OCI-LY1 (cell line): Measurements from ENCODE around the gene ADD1.
"Not testable (repeated sequence)": the region's sequence is repeated elsewhere in the genome, so short reads cannot be mapped to it uniquely, and the experiment has no call there.

Source experiments
- H2AFZ ChIP-seq: fragments of 200-600 bp; sonication (generic), shearing (Covaris generic); 2 replicates; pipeline ENCODE4 v1.6.0; 2014; ENCODE audit warnings: antibody characterized with exemption, mild to moderate bottlenecking, low read length
- H3F3A ChIP-seq: fragments of 200-600 bp; sonication (generic), shearing (Covaris generic); 2 replicates; pipeline ENCODE4 v1.6.0; 2014; ENCODE audit warnings: mild to moderate bottlenecking, antibody characterized with exemption, low read length, moderate library complexity; ENCODE audit not compliant: insufficient read depth
- H3K27ac ChIP-seq: fragments of 200-600 bp; sonication (generic); 2 replicates; pipeline ENCODE4 v1.5.1; 2014; ENCODE audit warnings: low read length, mixed run types, mild to moderate bottlenecking, low read depth; ENCODE audit not compliant: poor library complexity, severe bottlenecking
- H3K27me3 ChIP-seq: fragments of 200-600 bp; sonication (generic); 2 replicates; pipeline ENCODE4 v1.6.0; 2014; ENCODE audit warnings: antibody characterized with exemption, mild to moderate bottlenecking, low read length, moderate library complexity; ENCODE audit not compliant: insufficient read depth
- H3K36me3 ChIP-seq: fragments of 200-600 bp; sonication (generic); 2 replicates; pipeline ENCODE4 v1.6.1; 2014; ENCODE audit warnings: mild to moderate bottlenecking, antibody characterized with exemption, low read length, moderate library complexity, mixed read lengths; ENCODE audit not compliant: insufficient read depth
- H3K4me1 ChIP-seq: fragments of 200-600 bp; sonication (generic); 2 replicates; pipeline ENCODE4 v1.5.1; 2014; ENCODE audit warnings: mild to moderate bottlenecking, low read length, moderate library complexity; ENCODE audit not compliant: insufficient read depth, severe bottlenecking
- H3K4me2 ChIP-seq: fragments of 200-600 bp; sonication (generic), shearing (Covaris generic); 2 replicates; pipeline ENCODE4 v1.6.1; 2014; ENCODE audit warnings: low read length
- H3K4me3 ChIP-seq: fragments of 200-600 bp; sonication (generic); 2 replicates; pipeline ENCODE4 v1.5.1; 2014; ENCODE audit warnings: low read length, low read depth, mild to moderate bottlenecking, mixed read lengths; ENCODE audit not compliant: poor library complexity, severe bottlenecking
- H3K79me2 ChIP-seq: fragments of 200-600 bp; shearing (Covaris generic); 2 replicates; pipeline ENCODE4 v1.6.1; 2016; ENCODE audit warnings: mixed run types, low read length, mixed read lengths; ENCODE audit not compliant: insufficient read depth
- H3K9ac ChIP-seq: fragments of 200-600 bp; sonication (generic), shearing (Covaris generic); 2 replicates; pipeline ENCODE4 v1.6.1; 2014; ENCODE audit warnings: mild to moderate bottlenecking, low read length, mixed read lengths
- H3K9me2 ChIP-seq: fragments of 200-600 bp; sonication (generic), shearing (Covaris generic); 2 replicates; pipeline ENCODE4 v1.6.1; 2014; ENCODE audit warnings: low read depth, mild to moderate bottlenecking, low read length, mixed read lengths
- H3K9me3 ChIP-seq: fragments of 200-600 bp; shearing (Covaris generic); 2 replicates; pipeline ENCODE4 v1.6.1; 2014; ENCODE audit warnings: low read length, mixed read lengths
- H4K20me1 ChIP-seq: fragments of 200-600 bp; sonication (generic), shearing (Covaris generic); 2 replicates; pipeline ENCODE4 v1.6.0; 2016; ENCODE audit warnings: mild to moderate bottlenecking, low read length; ENCODE audit not compliant: insufficient read depth
- EZH2 ChIP-seq: fragments of 200-600 bp; sonication (generic), shearing (Covaris generic); IDR thresholded peaks from 2 replicates; pipeline ENCODE4 v1.8.0; 2017; ENCODE audit warnings: borderline replicate concordance, mixed run types, mild to moderate bottlenecking, antibody characterized with exemption, low read length, moderate library complexity, mixed read lengths
- TF ChIP-seq, protein P1 (sequence below): fragments of 200-600 bp; sonication (generic), shearing (Covaris generic); IDR thresholded peaks from 2 replicates; pipeline ENCODE4 v1.5.1; 2017; ENCODE audit warnings: mild to moderate bottlenecking, antibody characterized with exemption, low read length, moderate library complexity, mixed read lengths

Gene ADD1

DNA sequence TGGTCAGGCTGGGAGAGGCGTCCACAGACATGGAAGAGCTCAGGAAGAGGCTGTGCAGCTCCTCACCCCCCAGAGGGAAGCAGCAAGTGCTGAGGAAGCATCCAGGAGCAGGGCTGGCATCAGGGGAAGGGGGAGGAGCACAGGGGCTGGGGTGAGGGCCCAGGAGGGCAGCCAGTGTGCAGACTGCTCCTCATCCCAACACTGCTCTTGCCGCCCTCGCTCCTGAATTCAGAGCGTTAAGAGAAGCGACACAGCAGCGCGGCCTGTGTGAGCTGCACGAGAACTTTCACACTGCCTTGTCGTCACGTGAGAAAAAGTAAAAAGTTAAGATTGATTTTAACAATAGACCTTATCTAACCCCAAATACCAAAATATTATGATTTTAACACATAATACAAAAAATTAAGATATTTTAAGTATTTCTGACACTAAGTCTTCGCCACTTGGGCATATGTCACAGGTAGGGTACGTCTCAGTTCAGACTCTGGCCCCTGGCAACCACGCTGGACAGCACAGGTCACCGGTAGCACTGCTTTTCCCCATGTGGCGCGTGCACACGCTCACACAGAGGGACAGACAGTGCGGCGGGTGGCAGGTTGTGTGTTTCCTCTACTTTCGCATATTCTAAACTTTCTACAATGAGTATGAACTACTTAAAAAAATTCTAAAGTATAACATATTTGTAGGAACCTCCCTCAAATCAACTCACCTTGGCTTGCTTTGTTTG lies 99.9 kb downstream of the ADD1 start:
- Histone ChIP-seq H3K4me2 (no peak overlapping the region), H3K4me3 (no peak overlapping the region), H3K9me3 (no peaks in the 10 kb centered on the region), H2AFZ (no peak overlapping the region), H3K4me1 (peaks cover 13% of the 10 kb centered on the region), H3K27ac (no peak overlapping the region), H3K9me2 (no peaks in the 10 kb centered on the region), H3F3A (no peaks in the 10 kb centered on the region), H3K9ac (no peak overlapping the region), H4K20me1 (no peaks in the 10 kb centered on the region), H3K27me3 (no peaks in the 10 kb centered on the region), H3K36me3 (peaks cover 82% of the 10 kb centered on the region), H3K79me2 (no peaks in the 10 kb centered on the region)
- TF ChIP-seq, protein P1, sequence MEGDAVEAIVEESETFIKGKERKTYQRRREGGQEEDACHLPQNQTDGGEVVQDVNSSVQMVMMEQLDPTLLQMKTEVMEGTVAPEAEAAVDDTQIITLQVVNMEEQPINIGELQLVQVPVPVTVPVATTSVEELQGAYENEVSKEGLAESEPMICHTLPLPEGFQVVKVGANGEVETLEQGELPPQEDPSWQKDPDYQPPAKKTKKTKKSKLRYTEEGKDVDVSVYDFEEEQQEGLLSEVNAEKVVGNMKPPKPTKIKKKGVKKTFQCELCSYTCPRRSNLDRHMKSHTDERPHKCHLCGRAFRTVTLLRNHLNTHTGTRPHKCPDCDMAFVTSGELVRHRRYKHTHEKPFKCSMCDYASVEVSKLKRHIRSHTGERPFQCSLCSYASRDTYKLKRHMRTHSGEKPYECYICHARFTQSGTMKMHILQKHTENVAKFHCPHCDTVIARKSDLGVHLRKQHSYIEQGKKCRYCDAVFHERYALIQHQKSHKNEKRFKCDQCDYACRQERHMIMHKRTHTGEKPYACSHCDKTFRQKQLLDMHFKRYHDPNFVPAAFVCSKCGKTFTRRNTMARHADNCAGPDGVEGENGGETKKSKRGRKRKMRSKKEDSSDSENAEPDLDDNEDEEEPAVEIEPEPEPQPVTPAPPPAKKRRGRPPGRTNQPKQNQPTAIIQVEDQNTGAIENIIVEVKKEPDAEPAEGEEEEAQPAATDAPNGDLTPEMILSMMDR: no peak
- no peak for TF ChIP-seq EZH2

DNA sequence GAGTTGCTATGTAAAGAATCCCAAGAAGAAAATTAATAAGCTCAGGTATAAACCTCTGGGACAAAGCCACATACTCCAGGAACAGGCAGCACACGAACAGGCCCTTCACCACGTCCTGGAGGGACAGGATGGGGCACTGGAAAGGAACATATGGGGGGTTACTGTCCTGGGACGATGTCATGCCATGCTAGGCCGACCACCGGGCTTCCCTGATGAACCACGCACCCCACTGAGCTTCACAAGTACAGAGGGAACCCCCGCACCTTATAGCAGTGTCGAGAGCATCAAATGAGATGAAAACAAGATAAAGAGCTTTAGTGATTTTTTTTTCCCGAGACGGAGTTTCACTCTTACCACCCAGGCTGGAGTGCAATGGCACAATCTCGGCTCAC lies 100.4 kb downstream of the ADD1 start:
- no peak for TF ChIP-seq EZH2
- TF ChIP-seq, protein P1: no peak
- Histone ChIP-seq H3K4me2 (no peak overlapping the region), H2AFZ (no peak overlapping the region), H4K20me1 (no peaks in the 10 kb centered on the region), H3K9ac (no peak overlapping the region), H3K9me3 (no peaks in the 10 kb centered on the region), H3K27me3 (no peaks in the 10 kb centered on the region), H3K36me3 (peaks cover 82% of the 10 kb centered on the region), H3K27ac (no peak overlapping the region), H3K79me2 (no peaks in the 10 kb centered on the region), H3K4me1 (peaks cover 13% of the 10 kb centered on the region), H3K9me2 (no peaks in the 10 kb centered on the region), H3K4me3 (no peak overlapping the region), H3F3A (no peaks in the 10 kb centered on the region)

DNA sequence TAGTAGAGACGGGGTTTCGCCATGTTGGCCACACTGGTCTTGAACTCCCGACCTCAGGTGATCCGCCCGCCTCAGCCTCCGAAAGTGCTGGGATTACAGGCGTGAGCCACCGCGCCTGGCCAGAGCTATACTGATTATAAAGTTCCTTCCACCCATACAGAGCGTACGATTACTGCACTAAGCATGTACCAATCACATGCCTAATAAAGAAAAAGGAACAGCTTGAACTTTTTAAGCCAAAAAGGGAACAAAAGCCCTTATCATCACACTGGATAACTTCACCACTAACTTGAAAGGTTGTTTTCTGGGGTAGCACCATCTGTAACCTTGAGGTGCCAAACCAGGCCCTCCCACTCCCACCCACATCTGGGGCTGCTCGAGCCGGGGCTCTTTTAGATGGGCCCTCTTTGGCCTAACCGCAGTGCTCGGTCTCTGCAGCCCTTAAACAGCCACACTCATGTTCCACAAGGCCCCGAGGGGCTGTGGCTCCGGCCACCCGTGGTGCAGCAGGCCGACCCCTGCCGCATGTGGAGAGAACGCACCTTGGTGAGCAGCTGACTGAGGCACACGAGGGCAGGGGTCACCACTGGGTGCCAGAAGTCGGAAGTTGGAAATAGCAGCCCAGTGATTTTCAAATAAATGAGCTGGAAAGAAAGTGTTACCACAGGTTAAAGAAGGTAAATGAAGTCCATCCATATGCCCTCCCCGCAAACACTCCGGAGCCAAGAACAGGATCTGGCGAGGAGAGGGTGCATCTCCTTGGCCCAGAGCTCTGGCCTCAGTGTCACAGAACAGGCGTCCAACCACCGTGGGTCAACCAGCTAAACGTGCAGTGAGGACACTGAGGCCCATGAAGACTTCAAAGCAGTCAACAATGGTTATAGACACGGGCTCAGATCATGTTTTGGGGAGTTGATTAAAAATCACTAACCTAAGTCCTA lies 101.2 kb downstream of the ADD1 start:
- no peak overlapping the region for H3K27ac ChIP-seq
- no peak overlapping the region for H3K4me2 ChIP-seq
- H2AFZ ChIP-seq: no peak overlapping the region
- TF ChIP-seq EZH2: no peak
- TF ChIP-seq, protein P1: no peak
- no peak overlapping the region for H3K4me3 ChIP-seq
- no peaks in the 10 kb centered on the region for H3K9me3 ChIP-seq
- H3K9ac ChIP-seq: no peak overlapping the region
- no peaks in the 10 kb centered on the region for H3F3A ChIP-seq
- peaks cover 13% of the 10 kb centered on the region for H3K4me1 ChIP-seq
- no peaks in the 10 kb centered on the region for H4K20me1 ChIP-seq
- H3K9me2 ChIP-seq: no peaks in the 10 kb centered on the region
- no peaks in the 10 kb centered on the region for H3K79me2 ChIP-seq
- peaks cover 80% of the 10 kb centered on the region for H3K36me3 ChIP-seq
- H3K27me3 ChIP-seq: no peaks in the 10 kb centered on the region

DNA sequence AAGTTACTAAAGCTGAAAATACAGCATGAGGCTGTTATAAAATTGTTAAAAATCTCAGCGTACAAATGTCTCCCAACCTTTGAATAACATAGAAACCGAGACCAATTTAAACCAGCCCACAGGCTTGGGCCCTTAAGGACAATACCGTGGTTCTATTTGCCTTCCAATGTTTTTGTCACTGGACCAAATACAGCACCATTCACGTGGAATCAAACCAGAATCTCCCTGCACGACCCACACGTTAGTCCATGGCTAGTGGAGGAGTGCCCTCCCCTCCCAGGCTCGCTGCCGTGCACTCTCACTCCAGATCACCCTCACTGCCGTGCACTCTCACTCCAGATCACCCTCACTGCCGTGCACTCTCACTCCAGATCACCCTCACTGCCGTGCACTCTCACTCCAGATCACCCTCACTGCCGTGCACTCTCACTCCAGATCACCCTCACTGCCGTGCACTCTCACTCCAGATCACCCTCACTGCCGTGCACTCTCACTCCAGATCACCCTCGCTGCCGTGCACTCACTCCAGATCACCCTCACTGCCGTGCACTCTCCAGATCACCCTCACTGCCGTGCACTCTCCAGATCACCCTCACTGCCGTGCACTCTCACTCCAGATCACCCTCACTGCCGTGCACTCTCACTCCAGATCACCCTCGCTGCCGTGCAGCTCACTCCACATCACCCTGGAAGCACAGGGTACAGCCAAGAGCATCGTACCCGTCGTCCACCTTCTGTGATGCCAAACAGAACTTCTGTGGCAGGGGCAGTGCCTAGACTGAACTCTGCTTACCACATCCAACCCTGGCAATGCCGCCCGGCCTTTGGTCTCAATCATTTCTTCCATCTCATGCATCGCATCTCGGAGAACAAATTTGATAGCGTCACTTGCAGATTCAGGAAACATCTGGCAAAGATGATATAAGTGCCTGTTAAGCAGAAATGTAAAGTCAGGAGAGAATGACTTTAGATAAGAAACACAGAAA lies 102.3 kb downstream of the ADD1 start:
- H3F3A ChIP-seq, H3K9me2 ChIP-seq, H3K27me3 ChIP-seq, H3K9ac ChIP-seq, H3K79me2 ChIP-seq, H3K9me3 ChIP-seq, H4K20me1 ChIP-seq, H3K4me3 ChIP-seq, H3K27ac ChIP-seq, H3K4me2 ChIP-seq, H2AFZ ChIP-seq: not testable (repeated sequence)
- Histone ChIP-seq H3K36me3 (peaks cover 80% of the 10 kb centered on the region), H3K4me1 (peaks cover 13% of the 10 kb centered on the region)
